EH (cell line): Measurements from ENCODE around the gene DDIT4L.
"Not testable (repeated sequence)": the region's sequence is repeated elsewhere in the genome, so short reads cannot be mapped to it uniquely, and the experiment has no call there.

Source experiments
- DNase-seq: peaks from one replicate; pipeline ENCODE4 v3.0.0-alpha.2; 2015; ENCODE audit warnings: low read depth

The DDIT4L gene

GRCh38 chr4:100166297-100167039 is 23.8 kb downstream of the DDIT4L start:
- DNase-seq = no peak

DNA sequence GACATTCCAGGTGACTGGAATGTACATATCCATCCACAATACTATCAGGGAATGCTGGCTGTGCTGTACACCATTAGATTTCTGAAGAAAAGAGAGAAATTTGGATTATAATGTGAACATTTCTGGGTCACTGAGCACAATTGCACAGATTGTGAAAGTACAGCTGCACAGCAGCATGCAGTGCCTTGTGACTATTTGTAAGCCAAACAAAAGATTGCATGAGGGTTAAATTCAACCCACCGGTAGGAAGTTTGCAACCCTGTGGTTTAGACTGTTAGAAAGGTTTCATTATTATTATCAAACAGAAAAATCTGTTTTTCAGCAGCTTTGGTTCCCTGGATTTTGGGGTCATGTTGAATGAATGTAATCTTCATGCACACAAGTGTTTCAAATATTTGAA is 24.5 kb downstream of the DDIT4L start:
- no peak for DNase-seq

DNA sequence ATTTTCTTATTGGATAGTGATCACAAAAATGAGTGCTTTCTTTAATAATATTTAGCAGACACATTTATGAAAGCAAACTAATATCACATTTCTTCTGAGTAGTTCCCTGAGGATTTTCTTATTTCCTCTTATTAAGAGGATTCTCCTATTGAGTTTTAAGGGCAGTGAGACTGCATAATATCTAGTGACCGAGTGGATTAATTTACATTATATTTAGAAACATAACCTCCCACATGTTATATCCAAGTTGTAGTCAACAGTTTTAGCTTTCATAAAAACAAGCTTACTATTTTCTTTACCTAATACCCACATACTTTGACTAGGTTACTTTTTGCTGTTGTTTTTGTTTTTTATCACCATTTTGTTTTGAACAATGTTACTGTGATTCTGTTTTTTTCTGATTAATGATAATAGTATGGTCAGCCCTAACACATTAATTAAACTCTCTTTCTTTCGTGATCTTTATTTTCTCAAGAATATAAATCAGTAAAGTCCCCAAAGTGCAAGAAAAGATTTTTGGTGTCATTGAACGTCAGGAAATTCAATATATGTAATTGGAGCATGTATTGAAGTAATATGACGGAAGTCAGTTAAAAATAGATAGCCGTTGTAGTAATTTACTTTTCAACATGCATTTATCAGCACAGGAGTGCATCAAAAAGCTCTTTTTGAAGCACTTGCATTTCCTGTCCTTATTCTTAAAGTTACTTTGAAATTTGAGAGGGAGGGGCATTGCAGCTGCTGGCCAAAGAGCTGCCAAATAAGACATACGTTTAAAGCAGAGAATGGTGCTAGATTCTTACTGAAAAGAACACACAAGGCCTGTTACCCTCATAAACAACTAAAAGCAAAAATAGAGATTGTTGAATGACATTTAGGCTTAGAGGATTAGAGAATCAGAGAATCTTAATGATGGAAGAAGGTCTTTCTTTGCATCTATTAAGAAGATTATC is 25.2 kb downstream of the DDIT4L start:
- no peak for DNase-seq

GRCh38 chr4:100162027-100162685 is 28.1 kb downstream of the DDIT4L start:
- no peak for DNase-seq

DNA sequence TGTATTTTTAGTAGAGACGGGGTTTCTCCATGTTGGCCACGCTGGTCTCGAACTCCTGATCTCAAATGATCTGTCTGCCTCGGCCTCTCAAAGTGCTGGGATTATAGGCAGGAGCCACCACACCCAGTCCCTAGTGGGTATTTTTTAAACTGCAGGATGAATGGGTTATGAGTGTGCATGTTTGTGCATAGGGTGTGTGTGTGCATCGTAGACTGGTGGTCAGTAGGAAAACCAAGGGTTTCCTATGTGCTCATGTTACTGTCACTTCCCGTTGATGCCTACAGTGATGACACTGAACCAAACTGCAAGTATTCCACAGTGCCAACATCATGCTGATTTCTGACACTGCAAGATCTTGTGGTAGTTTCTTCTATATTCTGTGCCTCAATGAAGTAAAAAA is 41.1 kb downstream of the DDIT4L start:
- DNase-seq = no peak

- DNase-seq = no peak
These were observed 42.6 kb downstream of the DDIT4L start for GRCh38 chr4:100147684-100148083.

DNA sequence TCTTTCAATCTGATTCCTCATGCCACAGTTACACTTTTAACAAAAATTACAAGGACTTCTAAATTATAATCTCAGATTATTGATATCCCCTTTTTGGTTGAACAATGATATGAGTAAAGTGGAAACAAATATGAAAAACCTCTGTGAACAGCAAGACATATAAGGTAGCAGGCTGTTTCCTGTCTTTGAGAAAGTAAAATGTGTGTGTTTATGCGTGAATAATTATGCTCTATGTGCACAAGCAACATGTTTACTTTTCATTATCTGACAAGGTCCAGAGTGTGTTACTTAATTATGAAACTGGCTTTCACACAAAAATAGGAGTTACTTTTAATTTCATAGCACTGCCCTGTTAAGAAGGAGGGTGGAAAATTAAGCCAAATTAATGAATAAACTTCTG is 43.1 kb downstream of the DDIT4L start:
- no peak for DNase-seq

- peak; percentile 2 for DNase-seq
These were observed 43.5 kb downstream of the DDIT4L start for GRCh38 chr4:100146756-100147155.

DNA sequence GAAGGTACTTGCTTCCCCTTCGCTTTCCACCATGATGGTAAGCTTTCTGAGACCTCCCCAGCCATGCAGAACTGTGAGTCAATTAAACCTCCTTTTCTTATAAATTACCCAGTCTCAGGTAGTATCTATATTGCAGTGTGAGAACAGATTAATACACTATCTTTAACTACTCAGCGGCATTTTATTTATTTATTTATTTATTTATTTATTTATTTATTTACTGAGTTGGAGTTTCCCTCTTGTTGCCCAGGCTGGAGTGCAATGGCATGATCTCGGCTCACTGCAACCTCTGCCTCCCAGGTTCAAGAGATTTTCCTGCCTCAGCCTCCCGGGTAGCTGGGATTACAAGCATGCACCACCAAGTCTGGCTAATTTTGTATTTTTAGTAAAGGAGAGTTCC is 52.9 kb downstream of the DDIT4L start:
- not testable (repeated sequence) for DNase-seq
